Measurements from ENCODE around the gene TCFL5.
"Not testable (repeated sequence)": the region's sequence is repeated elsewhere in the genome, so short reads cannot be mapped to it uniquely, and the experiment has no call there.

DNA sequence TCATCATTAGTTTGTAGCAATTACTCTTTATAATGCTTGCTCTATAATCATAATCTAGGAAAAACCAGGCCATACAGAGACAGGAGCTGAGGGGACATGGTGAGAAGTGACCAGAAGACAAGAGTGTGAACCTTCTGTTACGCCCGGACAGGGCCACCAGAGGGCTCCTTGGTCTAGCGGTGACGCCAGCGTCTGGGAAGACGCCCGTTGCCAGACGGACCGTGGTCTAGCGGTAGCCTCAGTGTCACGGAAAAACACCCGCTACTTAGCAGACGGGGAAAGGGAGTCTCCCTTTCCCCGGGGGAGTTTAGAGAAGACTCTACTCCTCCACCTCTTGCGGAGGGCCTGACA lies 12.0 kb upstream of the TCFL5 start:
- TF ChIP-seq, protein P1, sequence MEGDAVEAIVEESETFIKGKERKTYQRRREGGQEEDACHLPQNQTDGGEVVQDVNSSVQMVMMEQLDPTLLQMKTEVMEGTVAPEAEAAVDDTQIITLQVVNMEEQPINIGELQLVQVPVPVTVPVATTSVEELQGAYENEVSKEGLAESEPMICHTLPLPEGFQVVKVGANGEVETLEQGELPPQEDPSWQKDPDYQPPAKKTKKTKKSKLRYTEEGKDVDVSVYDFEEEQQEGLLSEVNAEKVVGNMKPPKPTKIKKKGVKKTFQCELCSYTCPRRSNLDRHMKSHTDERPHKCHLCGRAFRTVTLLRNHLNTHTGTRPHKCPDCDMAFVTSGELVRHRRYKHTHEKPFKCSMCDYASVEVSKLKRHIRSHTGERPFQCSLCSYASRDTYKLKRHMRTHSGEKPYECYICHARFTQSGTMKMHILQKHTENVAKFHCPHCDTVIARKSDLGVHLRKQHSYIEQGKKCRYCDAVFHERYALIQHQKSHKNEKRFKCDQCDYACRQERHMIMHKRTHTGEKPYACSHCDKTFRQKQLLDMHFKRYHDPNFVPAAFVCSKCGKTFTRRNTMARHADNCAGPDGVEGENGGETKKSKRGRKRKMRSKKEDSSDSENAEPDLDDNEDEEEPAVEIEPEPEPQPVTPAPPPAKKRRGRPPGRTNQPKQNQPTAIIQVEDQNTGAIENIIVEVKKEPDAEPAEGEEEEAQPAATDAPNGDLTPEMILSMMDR (conservative IDR thresholded peaks at IDR 0.05; ENCODE audit: low read length), result peak; percentile 54
- not testable (repeated sequence) for TF ChIP-seq EZH2phosphoT487 (IDR thresholded peaks at IDR 0.05; ENCODE audit: borderline replicate concordance)
